Sigmoid colon (tissue), 4 donors: Measurements from ENCODE around the gene HOMER3.

Experiments
- CTCF ChIP-seq, 4 experiments: fragments of 450-650 bp in 3 of 4; fragments of 200-600 bp in 1 of 4; IDR thresholded peaks; one replicate each; pipeline ENCODE4 v1.5.1; 2016 to 2019; ENCODE audit warnings: antibody characterized with exemption in 4 of 4, mild to moderate bottlenecking in 3 of 4, moderate library complexity in 2 of 4
- EP300 ChIP-seq, 4 donors: sonication (generic); formaldehyde crosslinking; IDR thresholded peaks; one replicate each; pipeline ENCODE4 v1.6.1; 2017; ENCODE audit warnings: antibody characterized with exemption in 4 of 4
- POLR2A ChIP-seq, 2 donors: fragments of 450-650 bp; IDR thresholded peaks; one replicate each; pipeline ENCODE4 v1.6.1; 2016; ENCODE audit warnings: antibody characterized with exemption in 2 of 2, mild to moderate bottlenecking in 2 of 2, moderate library complexity in 2 of 2
- POLR2AphosphoS5 ChIP-seq, 4 donors: sonication (generic); formaldehyde crosslinking; IDR thresholded peaks; one replicate each; pipeline ENCODE4 v1.6.1; 2017; ENCODE audit warnings: antibody characterized with exemption in 4 of 4

- no peak for TF ChIP-seq CTCF (IDR thresholded peaks at IDR 0.05)
- no peak for TF ChIP-seq EP300 (IDR thresholded peaks at IDR 0.05)
- TF ChIP-seq POLR2A (IDR thresholded peaks at IDR 0.05) = no peak
- TF ChIP-seq POLR2AphosphoS5 (IDR thresholded peaks at IDR 0.05) = no peak
Observed at GRCh38 chr19:18913466-18913865, 27.6 kb downstream of the HOMER3 start.
